ENCODE data around the gene PCCA. TPM values are rescaled to one million over a fixed set of nuclear protein-coding genes. Genes with fewer than 3 reads are reported as not detected.

PCCA gene
- polyA plus RNA-seq, 1 of the 3 experiments (the other 2 are of a cell fraction) = 7.3 TPM

DNA sequence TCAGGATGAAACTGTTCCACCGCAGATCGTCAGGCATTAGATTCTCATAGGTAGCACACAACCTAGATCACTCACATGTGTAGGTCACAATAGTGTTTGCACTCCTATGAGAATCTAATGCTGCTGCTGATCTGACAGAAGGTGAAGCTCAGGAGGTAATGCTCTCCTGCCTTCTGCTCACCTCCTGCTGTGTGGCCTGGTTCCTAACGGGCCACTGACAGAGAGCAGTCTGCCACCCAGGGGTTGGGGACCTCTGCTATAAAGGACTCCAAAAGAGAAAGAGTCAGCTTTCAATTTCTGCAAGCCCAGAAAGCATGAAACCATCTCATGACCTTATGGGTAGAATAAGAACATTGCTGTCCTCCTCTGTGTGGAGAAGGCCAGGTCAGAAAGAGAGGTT, 43.5 kb upstream of the PCCA start (continued):
- TF ChIP-seq, protein P1, sequence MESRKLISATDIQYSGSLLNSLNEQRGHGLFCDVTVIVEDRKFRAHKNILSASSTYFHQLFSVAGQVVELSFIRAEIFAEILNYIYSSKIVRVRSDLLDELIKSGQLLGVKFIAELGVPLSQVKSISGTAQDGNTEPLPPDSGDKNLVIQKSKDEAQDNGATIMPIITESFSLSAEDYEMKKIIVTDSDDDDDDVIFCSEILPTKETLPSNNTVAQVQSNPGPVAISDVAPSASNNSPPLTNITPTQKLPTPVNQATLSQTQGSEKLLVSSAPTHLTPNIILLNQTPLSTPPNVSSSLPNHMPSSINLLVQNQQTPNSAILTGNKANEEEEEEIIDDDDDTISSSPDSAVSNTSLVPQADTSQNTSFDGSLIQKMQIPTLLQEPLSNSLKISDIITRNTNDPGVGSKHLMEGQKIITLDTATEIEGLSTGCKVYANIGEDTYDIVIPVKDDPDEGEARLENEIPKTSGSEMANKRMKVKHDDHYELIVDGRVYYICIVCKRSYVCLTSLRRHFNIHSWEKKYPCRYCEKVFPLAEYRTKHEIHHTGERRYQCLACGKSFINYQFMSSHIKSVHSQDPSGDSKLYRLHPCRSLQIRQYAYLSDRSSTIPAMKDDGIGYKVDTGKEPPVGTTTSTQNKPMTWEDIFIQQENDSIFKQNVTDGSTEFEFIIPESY (IDR thresholded peaks at IDR 0.05; ENCODE audit: borderline replicate concordance, low read depth) = no peak
- no peak for TF ChIP-seq JUND (IDR thresholded peaks at IDR 0.05)

DNA sequence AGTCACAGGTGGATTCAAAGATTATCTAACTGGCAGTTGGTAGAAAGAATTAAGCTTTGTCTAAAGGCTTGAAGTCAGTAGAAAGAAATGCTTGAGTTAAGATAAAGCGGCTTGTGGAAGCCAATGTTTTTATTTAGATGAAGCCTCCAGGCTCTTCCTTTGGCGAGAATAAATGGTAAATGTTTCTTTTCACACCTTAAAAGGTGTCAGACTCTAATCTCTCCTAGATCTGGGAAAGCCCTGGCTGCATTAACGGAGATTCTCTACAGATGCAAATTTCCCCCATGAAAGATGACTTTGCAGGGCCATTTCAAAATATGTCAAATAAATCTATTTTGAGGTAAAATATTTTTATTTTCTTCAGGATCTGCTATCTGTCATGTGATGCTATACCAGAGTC, 37.8 kb upstream of the PCCA start:
- Histone ChIP-seq H3F3A (replicated peaks; ENCODE audit: insufficient read depth) (no peaks in the 10 kb centered on the region), H3K4me3 (ENCODE audit: low read depth in 2 of 2, low read length in 1 of 2) (no peak overlapping the region), H3K9me2 (no peaks in the 10 kb centered on the region), H3K27me3 (ENCODE audit: insufficient read depth) (no peaks in the 10 kb centered on the region), H3K4me1 (ENCODE audit: control insufficient read depth in 1 of 2, insufficient read depth in 2 of 2, low read depth in 1 of 2, low read length in 1 of 2) (no peaks in the 10 kb centered on the region), H3K27ac (ENCODE audit: low read depth in 2 of 2, low read length in 1 of 2) (no peak overlapping the region), H3K36me3 (replicated peaks in 1 of 2; ENCODE audit: control insufficient read depth in 1 of 2, insufficient read depth in 2 of 2, low read length in 1 of 2) (no peaks in the 10 kb centered on the region), H3K9me3 (no peaks in the 10 kb centered on the region), H3K4me2 (no peak overlapping the region), H3K79me2 (ENCODE audit: insufficient read depth) (no peaks in the 10 kb centered on the region), H2AFZ (ENCODE audit: low read depth) (no peak overlapping the region), H4K20me1 (ENCODE audit: insufficient read depth) (no peaks in the 10 kb centered on the region), H3K9ac (no peak overlapping the region)
- TF ChIP-seq ELF1 (IDR thresholded peaks at IDR 0.05) (no peak), GABPA (IDR thresholded peaks at IDR 0.05; ENCODE audit: low read depth) (no peak), EZH2phosphoT487 (IDR thresholded peaks at IDR 0.05; ENCODE audit: borderline replicate concordance, low read depth) (no peak), NFIC (IDR thresholded peaks at IDR 0.05; ENCODE audit: borderline replicate concordance) (no peak), YY1 (IDR thresholded peaks at IDR 0.05; ENCODE audit: low read depth) (no peak), RFX5 (IDR thresholded peaks at IDR 0.05; ENCODE audit: low read length) (no peak), NRF1 (IDR thresholded peaks at IDR 0.05; ENCODE audit: low read depth, low read length) (no peak), TCF12 (IDR thresholded peaks at IDR 0.05) (no peak), TEAD4 (IDR thresholded peaks at IDR 0.05; ENCODE audit: borderline replicate concordance, insufficient read depth) (no peak), FOSL2 (IDR thresholded peaks at IDR 0.05; ENCODE audit: borderline replicate concordance, low read depth) (no peak), POLR2AphosphoS5 (IDR thresholded peaks at IDR 0.05; ENCODE audit: low read depth, low read length) (no peak)
- TF ChIP-seq, protein P2, sequence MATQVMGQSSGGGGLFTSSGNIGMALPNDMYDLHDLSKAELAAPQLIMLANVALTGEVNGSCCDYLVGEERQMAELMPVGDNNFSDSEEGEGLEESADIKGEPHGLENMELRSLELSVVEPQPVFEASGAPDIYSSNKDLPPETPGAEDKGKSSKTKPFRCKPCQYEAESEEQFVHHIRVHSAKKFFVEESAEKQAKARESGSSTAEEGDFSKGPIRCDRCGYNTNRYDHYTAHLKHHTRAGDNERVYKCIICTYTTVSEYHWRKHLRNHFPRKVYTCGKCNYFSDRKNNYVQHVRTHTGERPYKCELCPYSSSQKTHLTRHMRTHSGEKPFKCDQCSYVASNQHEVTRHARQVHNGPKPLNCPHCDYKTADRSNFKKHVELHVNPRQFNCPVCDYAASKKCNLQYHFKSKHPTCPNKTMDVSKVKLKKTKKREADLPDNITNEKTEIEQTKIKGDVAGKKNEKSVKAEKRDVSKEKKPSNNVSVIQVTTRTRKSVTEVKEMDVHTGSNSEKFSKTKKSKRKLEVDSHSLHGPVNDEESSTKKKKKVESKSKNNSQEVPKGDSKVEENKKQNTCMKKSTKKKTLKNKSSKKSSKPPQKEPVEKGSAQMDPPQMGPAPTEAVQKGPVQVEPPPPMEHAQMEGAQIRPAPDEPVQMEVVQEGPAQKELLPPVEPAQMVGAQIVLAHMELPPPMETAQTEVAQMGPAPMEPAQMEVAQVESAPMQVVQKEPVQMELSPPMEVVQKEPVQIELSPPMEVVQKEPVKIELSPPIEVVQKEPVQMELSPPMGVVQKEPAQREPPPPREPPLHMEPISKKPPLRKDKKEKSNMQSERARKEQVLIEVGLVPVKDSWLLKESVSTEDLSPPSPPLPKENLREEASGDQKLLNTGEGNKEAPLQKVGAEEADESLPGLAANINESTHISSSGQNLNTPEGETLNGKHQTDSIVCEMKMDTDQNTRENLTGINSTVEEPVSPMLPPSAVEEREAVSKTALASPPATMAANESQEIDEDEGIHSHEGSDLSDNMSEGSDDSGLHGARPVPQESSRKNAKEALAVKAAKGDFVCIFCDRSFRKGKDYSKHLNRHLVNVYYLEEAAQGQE (IDR thresholded peaks at IDR 0.05; ENCODE audit: low read depth, low read length) = no peak
- TF ChIP-seq, protein P3, sequence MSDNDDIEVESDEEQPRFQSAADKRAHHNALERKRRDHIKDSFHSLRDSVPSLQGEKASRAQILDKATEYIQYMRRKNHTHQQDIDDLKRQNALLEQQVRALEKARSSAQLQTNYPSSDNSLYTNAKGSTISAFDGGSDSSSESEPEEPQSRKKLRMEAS (IDR thresholded peaks at IDR 0.05; ENCODE audit: low read depth) = no peak
- TF ChIP-seq, protein P4, sequence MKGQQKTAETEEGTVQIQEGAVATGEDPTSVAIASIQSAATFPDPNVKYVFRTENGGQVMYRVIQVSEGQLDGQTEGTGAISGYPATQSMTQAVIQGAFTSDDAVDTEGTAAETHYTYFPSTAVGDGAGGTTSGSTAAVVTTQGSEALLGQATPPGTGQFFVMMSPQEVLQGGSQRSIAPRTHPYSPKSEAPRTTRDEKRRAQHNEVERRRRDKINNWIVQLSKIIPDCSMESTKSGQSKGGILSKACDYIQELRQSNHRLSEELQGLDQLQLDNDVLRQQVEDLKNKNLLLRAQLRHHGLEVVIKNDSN (IDR thresholded peaks at IDR 0.05; ENCODE audit: borderline replicate concordance, low read depth) = no peak
- TF ChIP-seq, protein P5, sequence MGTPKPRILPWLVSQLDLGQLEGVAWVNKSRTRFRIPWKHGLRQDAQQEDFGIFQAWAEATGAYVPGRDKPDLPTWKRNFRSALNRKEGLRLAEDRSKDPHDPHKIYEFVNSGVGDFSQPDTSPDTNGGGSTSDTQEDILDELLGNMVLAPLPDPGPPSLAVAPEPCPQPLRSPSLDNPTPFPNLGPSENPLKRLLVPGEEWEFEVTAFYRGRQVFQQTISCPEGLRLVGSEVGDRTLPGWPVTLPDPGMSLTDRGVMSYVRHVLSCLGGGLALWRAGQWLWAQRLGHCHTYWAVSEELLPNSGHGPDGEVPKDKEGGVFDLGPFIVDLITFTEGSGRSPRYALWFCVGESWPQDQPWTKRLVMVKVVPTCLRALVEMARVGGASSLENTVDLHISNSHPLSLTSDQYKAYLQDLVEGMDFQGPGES (IDR thresholded peaks at IDR 0.05; ENCODE audit: low read depth, low read length) = no peak
- no peak for DNase-seq
- POLR2A ChIA-PET = no interaction called here
- CTCF ChIA-PET = no interaction called here
- WGBS (ENCODE audit: low lambda C conversion rate) = 70% methylated on average over 3 of the region's 3 CpGs
